CD4-positive, alpha-beta T cell treated with Interleukin-10 for 1 hour (primary cell): Measurements from ENCODE around the gene ATP10A.
A peak's percentile ranks its signal among the peaks of the same experiment; 100 is the strongest.

ENCODE experiments used
- DNase-seq: peaks from one replicate; pipeline ENCODE4 v3.0.0-alpha.2; 2020

Gene ATP10A

GRCh38 chr15:25694239-25694584, 168.9 kb downstream of the ATP10A start:
- no peak for DNase-seq

- peak; percentile 24 for DNase-seq
These were observed 169.5 kb downstream of the ATP10A start for GRCh38 chr15:25693321-25694238.

- no peak for DNase-seq
These were observed 171.3 kb downstream of the ATP10A start for GRCh38 chr15:25691544-25692430.

GRCh38 chr15:25690673-25691543, 172.2 kb downstream of the ATP10A start:
- DNase-seq: no peak

GRCh38 chr15:25689592-25689991, 173.5 kb downstream of the ATP10A start:
- DNase-seq: no peak

GRCh38 chr15:25688166-25688565, 175.0 kb downstream of the ATP10A start:
- DNase-seq: no peak

- DNase-seq: no peak
These were observed 175.4 kb downstream of the ATP10A start for GRCh38 chr15:25687689-25688088.

- DNase-seq: no peak
These were observed 175.9 kb downstream of the ATP10A start for GRCh38 chr15:25687276-25687675.

GRCh38 chr15:25686780-25687179, 176.3 kb downstream of the ATP10A start:
- DNase-seq: no peak

- DNase-seq: no peak
These were observed 178.4 kb downstream of the ATP10A start for GRCh38 chr15:25684521-25685431.

- no peak for DNase-seq
These were observed 179.2 kb downstream of the ATP10A start for GRCh38 chr15:25683911-25684310.

GRCh38 chr15:25683415-25683814, 179.7 kb downstream of the ATP10A start:
- DNase-seq: no peak

- DNase-seq: no peak
These were observed 180.8 kb downstream of the ATP10A start for GRCh38 chr15:25682340-25682739.

- DNase-seq: no peak
These were observed 182.5 kb downstream of the ATP10A start for GRCh38 chr15:25680686-25681025.

- DNase-seq: no peak
These were observed 183.0 kb downstream of the ATP10A start for GRCh38 chr15:25679964-25680685.

GRCh38 chr15:25679492-25679891, 183.6 kb downstream of the ATP10A start:
- DNase-seq: no peak

- DNase-seq: no peak
These were observed 184.6 kb downstream of the ATP10A start for GRCh38 chr15:25678500-25678855.

- no peak for DNase-seq
These were observed 185.2 kb downstream of the ATP10A start for GRCh38 chr15:25677719-25678499.

GRCh38 chr15:25676070-25676469, 187.1 kb downstream of the ATP10A start:
- no peak for DNase-seq

GRCh38 chr15:25675396-25675795, 187.7 kb downstream of the ATP10A start:
- no peak for DNase-seq
